ENCODE data around the gene ADAM19.

ADAM19 gene

GRCh38 chr5:157460921-157461792 is 114.4 kb downstream of the ADAM19 start:
- TF ChIP-seq CTCF (IDR thresholded peaks at IDR 0.05; ENCODE audit: extremely low read depth, missing control alignments) = no peak
- no peak for DNase-seq (ENCODE audit: low spot score)

GRCh38 chr5:157459715-157460599 is 115.6 kb downstream of the ADAM19 start, which contains the start of gene NIPAL4:
NIPAL4 (plus strand) TSS chr5:157460213; CDS start chr5:157460321, 108 bp downstream.
- no peak for TF ChIP-seq CTCF (IDR thresholded peaks at IDR 0.05; ENCODE audit: extremely low read depth, missing control alignments)
- peak; percentile 50 for DNase-seq (ENCODE audit: low spot score)

- DNase-seq (ENCODE audit: low spot score) = no peak
- TF ChIP-seq CTCF (IDR thresholded peaks at IDR 0.05; ENCODE audit: extremely low read depth, missing control alignments) = no peak
These were observed 116.7 kb downstream of the ADAM19 start for GRCh38 chr5:157458835-157459234.

GRCh38 chr5:157457391-157457790 is 118.2 kb downstream of the ADAM19 start:
- no peak for TF ChIP-seq CTCF (IDR thresholded peaks at IDR 0.05; ENCODE audit: extremely low read depth, missing control alignments)
- no peak for DNase-seq (ENCODE audit: low spot score)

GRCh38 chr5:157456301-157456700 is 119.3 kb downstream of the ADAM19 start:
- no peak for DNase-seq (ENCODE audit: low spot score)
- no peak for TF ChIP-seq CTCF (IDR thresholded peaks at IDR 0.05; ENCODE audit: extremely low read depth, missing control alignments)

- DNase-seq (ENCODE audit: low spot score) = no peak
- TF ChIP-seq CTCF (IDR thresholded peaks at IDR 0.05; ENCODE audit: extremely low read depth, missing control alignments) = no peak
These were observed 120.5 kb downstream of the ADAM19 start for GRCh38 chr5:157455057-157455456.

- no peak for DNase-seq (ENCODE audit: low spot score)
- no peak for TF ChIP-seq CTCF (IDR thresholded peaks at IDR 0.05; ENCODE audit: extremely low read depth, missing control alignments)
These were observed 121.3 kb downstream of the ADAM19 start for GRCh38 chr5:157454273-157454672.

All from GM20000 (cell line).